ELF-1 (cell line): ENCODE data around the gene ASIC1.

ENCODE experiments used
- DNase-seq: peaks from one replicate; pipeline ENCODE4 v3.0.0-alpha.2; 2016; ENCODE audit warnings: low read depth, low spot score

ASIC1 gene

DNA sequence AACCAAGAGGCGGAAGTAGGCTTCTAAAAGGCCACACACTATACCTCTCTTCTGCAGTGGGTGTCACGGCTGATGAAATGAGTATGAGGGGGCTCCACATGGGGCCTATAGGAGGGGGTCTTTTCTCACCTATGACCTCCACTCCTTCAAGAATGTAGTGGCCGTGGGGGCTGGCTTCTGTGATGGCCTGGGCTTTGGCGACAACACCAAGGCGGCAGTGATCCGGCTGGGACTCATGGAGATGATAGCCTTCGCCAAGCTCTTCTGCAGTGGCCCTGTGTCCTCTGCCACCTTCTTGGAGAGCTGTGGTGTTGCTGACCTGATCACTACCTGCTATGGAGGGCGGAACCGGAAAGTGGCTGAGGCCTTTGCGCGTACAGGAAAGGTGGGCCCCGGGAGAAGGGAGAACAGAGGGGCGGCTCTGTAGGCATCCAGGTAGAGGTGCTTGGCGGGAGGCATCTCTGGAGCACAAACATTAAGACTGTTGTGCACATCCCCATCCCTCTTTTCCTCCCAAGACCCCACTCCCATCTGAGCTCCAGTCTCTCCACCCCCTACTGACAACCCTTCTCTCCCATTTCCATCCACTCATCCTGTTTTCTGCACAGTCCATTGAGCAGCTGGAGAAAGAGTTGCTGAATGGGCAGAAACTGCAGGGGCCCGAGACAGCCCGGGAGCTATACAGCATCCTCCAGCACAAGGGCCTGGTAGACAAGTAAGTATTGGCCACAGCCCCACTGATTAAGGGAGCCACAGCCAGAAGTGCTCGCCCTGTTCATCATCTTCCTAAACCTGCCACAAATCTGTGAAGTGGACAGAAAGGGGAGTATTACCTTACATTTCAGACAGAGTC is 50.2 kb downstream of the ASIC1 start:
- DNase-seq: no peak

DNA sequence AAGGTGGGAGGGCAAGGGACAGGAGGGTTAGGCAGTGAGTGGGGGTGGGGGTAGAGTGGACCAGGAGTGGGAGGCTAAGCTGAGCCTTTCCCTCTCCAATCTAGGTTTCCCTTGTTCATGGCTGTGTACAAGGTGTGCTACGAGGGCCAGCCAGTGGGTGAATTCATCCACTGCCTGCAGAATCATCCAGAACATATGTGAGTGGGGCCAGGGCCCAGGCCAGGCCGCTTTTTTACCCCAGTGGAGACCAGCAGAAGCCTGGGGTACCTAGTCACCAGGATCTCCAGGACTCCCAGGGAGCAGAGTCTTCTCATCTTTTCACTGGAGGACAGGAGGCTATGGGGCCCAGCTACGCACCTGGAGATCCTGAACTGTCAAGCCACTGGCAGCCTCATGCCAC is 51.9 kb downstream of the ASIC1 start:
- no peak for DNase-seq

DNA sequence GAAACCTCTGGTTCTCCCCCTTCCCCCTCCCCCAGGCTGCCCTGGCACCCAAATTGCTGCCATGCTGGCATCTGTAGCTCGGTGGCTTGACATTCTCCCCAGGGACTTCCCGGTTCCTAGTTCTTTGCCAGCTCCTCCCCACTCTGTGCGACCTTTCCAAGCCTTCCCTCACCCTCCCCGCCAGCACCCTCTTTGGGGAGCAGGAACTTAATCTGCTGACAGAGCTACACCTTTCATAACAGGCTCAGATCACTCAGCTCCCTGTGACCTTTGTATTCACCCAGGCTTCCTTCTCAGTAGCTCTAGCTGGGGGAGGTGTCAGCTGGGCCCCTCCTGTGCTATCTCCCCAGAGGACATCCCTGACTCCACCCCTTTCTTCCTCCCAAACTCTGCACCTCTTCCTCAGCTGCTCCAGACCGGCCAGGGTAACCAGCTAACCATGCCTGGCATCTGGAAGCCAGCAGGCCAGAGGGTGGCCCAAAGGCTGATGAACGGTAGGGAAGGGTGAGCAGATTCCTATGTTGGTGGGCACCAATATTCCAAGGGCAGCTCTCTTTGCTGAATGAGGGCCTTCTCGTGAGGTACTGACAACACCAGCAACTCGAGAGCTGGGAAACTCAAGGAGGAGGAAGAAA is 52.8 kb downstream of the ASIC1 start:
- peak; percentile 29 for DNase-seq

DNA sequence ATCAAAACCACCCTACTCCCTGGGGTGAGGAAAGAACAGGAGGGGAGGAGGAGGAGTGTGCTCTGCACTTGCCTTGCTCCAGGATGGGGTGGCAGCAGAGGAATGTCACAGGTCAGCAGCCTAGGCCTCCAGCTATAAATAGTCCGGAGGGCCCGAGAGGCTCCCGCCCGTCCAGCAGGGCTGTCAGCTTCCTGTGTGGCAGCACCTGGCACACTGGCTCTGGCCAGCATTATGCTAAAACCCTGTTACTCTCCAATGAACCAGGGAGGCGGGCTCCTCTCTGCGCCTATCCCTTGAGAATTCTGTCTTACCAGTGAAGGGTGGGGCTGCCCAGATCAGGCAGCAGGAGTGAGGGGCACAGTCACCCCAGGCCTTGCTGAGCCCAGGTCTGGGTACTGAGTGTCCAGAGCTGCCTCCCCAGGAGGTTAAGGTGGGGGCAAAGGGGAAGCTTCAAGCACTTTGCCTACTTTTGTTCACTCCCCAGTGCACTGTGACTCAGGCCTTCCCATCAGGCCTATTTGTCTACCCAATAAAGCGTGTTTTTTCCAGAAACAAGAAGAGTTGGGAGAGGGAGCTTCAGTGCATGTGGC is 53.5 kb downstream of the ASIC1 start:
- peak; percentile 84 for DNase-seq

DNA sequence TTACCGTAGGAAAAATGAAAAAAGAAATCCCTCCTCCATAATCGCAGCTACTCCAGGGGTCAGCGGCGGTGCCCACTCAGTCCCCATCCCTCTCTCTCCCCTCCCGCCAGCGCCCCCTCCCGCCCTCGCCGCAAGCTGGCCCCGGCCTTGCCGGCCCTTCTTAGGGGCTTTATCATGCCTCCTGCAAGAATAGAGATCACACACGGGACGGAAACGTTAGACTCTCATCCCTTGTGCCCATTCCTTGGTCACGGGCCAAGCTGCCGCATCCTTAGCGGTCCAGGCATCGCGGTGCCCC is 53.9 kb downstream of the ASIC1 start:
- no peak for DNase-seq

DNA sequence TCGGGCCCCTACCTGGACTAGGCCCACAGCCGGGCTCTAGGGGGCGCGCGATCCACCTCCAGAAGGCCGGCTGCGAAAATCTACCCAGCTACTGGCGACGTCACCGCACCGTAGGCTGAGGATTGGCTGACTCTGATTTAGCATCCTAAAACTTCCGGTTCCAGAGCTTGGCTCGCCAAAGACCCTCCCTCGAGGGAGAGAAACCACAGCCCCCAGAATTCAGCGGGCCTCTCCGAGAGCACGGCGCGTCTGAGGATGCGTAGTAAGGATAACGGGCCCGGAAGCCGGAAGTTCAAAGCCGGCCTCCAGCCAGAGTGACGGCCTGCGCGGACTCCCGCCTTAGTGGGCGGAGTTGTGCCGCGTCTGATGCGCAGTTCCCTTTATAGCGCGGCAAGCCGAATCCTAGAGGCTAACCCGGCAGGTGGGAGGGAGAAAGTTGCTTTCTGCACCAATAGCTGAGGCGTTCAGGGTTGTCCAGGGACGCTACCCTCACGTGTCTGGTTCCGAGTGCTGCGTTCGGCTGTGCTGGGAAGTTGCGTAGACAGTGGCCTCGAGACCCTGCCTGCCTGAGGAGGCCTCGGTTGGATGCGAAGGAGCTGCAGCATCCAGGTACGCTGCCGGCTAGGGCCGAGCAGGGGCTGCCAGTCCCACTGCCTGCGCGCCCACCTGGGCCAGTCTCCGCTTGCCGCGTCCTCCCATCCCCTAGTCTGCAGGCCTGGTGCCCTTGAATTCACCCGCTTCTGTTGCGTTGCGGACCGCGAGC is 54.5 kb downstream of the ASIC1 start, which contains the start of gene COX14:
COX14 (plus strand) TSS at position 544 of the 763 bp plus-strand sequence. CDS start 7,808 bp downstream, outside the sequence.
- DNase-seq: peak; percentile 100

DNA sequence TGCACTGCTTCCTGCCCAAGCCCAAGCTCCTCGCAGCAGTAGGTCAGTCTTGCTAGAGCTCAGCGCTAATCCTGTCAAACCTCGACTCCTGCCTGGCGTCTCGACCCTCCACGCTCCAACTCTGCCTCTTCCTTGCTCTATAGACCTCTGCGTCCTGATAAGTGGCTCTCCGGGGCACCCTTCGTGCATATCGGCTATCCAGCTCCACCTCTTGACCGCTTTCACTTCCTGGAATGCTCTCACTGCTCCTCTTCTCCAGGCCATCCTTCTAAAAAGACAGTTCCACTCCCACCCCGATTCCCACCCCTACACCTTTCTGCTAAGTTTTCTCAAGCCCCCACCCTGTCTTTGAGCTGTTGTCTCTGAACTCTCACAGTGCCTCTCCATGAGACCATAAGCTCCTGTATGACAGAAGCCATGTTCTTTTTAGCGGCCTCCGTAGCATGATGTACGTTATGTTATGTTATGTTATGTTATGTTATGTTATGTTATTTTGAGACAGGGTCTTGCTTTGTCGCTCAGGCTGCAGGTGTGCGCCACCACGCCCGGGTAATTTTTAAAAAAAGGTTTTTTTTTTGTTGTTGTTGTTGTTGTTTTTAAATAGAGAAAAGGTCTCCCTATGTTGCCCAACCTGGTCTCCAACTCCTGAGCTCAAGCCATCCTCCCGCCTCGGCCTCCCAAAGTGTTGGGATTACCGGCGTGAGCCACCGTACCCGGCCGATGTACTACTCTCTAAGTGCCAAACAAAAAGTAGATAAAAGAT is 55.2 kb downstream of the ASIC1 start:
- DNase-seq: peak; percentile 11

DNA sequence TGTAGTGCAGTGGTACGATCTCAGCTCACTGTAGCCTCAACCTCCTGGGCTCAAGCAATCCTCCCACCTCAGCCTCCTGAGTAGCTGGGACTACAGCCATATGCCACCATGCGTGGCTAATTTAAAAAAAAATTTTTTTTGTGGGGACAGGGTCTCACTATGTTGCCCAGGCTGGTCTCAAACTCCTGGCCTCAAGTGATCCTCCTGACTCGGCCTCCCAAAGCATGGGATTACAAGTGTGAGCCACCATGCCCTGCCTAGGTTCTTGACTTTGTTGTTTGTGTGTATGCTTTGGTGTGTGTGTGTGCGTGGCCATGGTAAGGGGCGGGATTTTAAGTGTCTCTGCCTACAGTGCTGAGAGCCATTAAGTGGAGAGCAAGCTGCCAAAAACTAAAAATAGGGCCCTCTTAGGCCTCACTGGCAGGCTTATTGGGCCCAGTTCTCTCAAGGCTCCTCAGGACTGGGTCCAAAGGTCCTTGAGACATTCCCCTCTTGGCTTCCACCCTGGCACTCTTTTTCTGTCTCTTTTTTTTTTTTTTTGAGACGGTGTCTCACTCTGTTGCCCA is 59.7 kb downstream of the ASIC1 start:
- DNase-seq: no peak

DNA sequence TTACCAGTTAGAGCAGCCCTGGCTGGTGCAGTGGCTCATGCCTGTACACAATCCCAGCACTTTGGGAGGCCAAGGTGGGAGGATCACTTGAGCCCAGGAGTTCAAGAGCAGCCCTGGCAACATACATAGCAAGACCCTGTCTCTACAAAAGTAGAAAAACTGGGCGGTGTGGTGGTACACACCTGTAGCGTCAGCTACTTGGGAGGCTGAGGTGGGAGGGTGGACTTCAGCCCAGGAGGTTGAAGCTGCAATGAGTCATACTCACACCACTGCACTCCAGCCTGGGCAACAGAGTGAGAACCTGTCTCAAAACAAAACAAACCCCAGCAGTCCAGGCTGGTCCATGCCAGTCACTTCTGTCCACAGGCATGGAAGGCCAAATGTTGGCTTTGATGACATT is 62.0 kb downstream of the ASIC1 start:
- no peak for DNase-seq

DNA sequence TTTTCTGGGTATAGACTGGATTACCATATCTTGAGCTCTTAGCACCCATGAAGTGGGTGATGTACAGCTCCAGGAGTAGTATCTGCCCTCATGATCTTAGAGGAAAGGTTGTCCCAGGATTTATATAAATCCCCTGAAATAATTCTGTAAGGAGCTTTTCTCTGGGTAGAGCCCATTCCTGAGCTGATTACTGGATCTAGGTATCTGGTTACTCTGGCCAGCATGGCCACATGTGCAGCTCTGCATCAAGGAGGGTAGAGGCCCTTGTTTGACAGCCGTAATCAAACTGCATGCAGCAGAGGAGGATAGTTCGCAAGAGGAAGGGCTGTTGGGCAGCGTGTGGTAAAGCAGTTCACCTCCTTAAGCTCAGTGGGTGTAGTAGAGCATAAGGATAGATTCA is 63.1 kb downstream of the ASIC1 start:
- no peak for DNase-seq

DNA sequence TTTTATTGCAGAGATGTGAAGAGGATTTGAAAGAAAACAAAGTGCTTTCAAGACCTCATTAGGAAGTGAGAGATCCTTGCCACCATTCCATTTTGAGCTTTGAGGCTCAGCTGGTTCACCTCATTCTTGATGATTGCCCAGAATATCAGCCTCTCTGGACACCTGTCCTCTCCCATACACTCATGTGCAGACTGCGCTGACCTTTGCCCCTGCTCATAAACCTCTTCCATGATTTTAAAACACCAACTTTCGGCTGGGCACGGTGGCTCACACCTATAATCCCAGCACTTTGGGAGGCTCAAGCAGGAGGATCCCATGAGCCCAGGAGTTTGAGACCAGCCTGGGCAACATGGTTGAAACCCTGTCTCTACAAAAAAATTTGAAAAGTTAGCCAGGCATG is 63.6 kb downstream of the ASIC1 start:
- DNase-seq: no peak

DNA sequence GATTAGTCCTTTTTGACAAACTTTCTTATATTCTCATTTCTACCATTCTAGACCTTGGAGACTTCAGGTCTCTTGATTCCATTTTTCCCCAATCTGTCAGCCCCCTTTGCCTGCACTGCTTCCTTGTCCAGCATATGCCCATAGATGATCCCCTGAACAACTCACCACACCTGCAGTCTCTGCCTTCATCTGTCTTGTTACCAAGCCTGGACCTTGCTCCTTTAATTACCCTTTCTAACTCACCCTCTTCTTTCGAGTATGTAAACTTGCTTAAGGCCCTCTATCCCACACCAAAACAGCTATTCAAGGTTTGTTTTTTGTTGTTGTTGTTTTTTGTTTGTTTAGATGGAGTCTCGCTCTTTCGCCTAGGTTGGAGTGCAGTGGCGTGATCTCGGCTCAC is 64.2 kb downstream of the ASIC1 start:
- DNase-seq: no peak

DNA sequence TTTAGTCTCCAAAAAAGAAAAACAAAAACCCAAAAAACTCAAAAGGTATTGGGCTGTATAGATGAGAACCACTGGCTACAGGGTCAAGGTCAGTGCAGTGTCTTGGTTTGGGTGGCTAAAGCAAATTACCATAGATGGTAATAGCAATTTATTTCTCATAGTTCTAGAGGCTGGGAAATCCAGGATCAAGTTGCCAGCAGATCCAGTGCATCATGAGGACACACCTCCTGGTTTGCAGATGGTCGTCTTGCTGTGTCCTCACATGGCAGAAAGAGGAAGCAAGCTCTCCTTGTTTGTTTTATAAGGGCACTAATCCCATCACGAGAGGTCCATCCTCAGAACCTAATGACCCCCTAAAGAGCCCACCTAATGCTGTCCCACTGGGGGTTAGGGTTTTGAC is 65.8 kb downstream of the ASIC1 start:
- no peak for DNase-seq

DNA sequence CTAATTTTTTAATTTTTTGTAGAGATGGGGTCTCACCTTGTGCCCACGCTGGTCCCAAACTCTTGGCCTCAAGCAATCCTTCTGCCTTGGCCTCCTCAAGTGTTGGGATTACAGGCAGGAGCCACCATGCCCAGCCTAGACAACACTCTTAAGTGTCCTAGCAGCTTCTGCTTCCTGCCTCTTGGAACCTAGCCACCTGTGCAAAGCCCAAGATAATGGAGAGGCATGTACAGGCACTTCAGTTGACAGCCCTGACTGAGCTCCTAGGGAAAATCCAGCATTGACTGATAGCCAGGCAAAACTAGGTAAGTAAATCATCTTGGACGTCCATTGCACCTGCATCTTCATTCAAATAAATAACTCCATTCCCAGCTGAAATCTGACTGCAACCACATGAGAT is 70.2 kb downstream of the ASIC1 start:
- DNase-seq: no peak

DNA sequence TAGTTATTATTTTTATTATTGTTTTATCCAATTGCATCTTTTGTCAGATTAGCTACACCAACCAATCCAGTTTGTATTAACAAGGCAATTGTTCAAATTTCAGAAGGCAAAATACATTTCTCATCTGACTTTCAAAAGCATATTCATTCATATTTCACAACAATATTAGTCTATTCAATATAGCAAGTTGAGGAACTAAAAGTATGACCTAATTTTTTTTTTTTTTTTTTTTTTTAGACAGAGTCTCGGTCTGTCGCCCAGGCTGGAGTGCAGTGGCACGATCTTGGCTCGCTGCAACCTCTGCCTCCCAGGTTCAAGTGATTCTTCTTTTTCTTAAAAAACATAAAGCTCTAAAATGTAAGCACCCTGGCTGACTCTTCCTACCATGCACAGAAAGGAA is 71.9 kb downstream of the ASIC1 start:
- no peak for DNase-seq

DNA sequence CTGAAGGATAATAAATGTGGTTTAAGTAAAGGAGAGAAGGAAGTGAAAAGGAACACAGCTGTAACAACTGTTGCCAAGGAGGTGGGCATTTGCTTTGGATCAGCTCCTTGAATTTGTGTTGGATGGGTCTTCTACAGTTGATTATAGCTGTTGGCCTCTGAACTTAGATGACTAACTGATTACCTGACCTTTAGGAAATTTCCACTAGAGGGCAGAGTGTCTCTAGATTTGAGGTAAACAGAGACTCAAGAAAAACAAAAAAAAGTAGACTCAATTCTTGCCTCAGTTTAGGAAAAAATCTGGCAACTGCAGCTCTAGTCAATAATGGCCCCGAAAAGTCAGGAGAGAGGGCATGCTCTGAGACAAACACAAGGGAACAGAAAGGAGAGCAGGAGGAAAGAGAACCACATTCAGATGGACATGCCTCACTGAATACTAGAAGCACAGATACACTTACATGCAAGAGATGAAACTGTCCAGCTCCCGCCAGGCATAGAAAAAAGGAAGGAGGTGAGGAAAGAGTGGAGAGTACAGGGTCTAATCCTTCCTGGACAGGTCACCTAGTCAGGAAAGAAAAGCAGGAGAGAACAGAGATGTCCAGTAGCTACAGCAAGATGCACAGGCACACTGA is 75.2 kb downstream of the ASIC1 start:
- DNase-seq: peak; percentile 21
